HUES48 (cell line): Measurements from ENCODE around the gene CMTM3.
A peak's percentile ranks its signal among the peaks of the same experiment; 100 is the strongest.
"Not testable (repeated sequence)": the region's sequence is repeated elsewhere in the genome, so short reads cannot be mapped to it uniquely, and the experiment has no call there.

Source experiments
- H3K27ac ChIP-seq: one replicate; pipeline ENCODE4 v1.7.0; 2013; ENCODE audit warnings: low read depth, low read length, inconsistent platforms
- H3K27me3 ChIP-seq: 2 replicates; pipeline ENCODE4 v1.6.1; 2013; ENCODE audit warnings: mild to moderate bottlenecking, low read length; ENCODE audit not compliant: control insufficient read depth, insufficient read depth
- H3K36me3 ChIP-seq: 2 replicates; pipeline ENCODE4 v1.6.1; 2013; ENCODE audit warnings: low read length; ENCODE audit not compliant: control insufficient read depth, insufficient read depth
- H3K4me1 ChIP-seq: 2 replicates; pipeline ENCODE4 v1.6.1; 2013; ENCODE audit warnings: mild to moderate bottlenecking, low read length; ENCODE audit not compliant: control insufficient read depth, insufficient read depth
- H3K4me3 ChIP-seq: 2 replicates; pipeline ENCODE4 v1.5.1; 2013; ENCODE audit warnings: mild to moderate bottlenecking, low read depth, low read length
- H3K9ac ChIP-seq: 2 replicates; pipeline ENCODE4 v1.6.1; 2013; ENCODE audit warnings: mild to moderate bottlenecking, low read depth, low read length, moderate library complexity
- H3K9me3 ChIP-seq: 2 replicates; pipeline ENCODE4 v1.6.1; 2013; ENCODE audit warnings: low read length; ENCODE audit not compliant: control insufficient read depth, insufficient read depth

CMTM3 gene

DNA sequence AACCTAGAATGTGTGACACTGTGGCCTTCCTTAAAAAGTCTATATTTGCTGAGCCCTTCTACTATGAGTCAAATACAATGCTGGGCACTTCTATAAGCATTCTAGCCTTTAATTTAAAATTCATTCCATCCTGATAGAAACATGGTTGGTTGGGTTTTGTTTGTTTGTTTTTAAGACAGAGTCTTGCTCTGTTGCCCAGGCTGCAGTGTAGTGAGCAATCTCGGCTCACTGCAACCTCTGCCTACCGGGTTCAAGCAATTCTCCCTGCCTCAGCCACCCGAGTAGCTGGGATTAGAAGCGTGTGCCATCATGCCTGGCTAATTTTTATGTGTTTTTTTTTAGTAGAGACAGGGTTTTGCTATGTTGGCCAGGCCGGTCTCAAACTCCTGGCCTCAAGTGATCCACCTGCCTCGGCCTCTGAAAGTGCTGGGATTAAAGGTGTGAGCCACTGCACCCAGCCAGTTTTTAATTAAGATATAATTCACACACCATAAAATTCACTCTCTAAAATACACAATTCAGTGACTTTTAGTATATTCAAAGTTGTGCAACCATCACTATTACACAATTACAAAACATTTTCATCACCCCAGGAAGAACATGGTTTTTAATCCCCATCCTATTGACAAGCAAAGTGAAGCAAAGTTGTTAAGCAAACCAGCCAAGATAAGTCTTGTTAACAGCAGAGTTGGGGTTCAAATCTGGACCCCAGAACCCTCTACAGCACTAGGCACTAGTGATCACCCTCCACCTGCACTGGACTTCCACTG is 49.3 kb downstream of the CMTM3 start:
- peaks cover 19% of the 10 kb centered on the region for H3K4me1 ChIP-seq
- no peaks in the 10 kb centered on the region for H3K27me3 ChIP-seq
- no peaks in the 10 kb centered on the region for H3K36me3 ChIP-seq
- H3K9ac ChIP-seq: no peak overlapping the region
- H3K27ac ChIP-seq: no peak overlapping the region
- H3K9me3 ChIP-seq: no peaks in the 10 kb centered on the region
- H3K4me3 ChIP-seq: no peak overlapping the region

DNA sequence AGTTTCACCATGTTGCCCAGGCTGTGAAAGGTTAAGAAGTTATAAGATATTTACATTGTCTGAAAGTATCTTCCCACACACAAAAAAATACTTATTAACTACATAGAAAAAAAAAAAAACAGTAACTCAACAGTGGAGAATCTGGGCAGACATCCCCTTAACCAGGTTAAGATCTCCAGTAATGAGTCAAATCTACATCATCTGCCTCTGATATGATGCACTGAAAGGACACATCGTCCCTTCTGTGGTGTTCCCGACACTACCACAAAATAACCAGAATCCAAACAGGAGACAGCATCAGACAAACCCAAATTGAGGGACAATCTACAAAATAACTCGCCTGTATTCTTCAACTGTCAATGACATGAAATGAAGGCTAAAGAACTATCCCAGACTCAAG is 52.0 kb downstream of the CMTM3 start:
- Histone ChIP-seq H3K36me3 (no peaks in the 10 kb centered on the region), H3K4me3 (no peak overlapping the region), H3K27ac (no peak overlapping the region), H3K9ac (no peak overlapping the region), H3K27me3 (no peaks in the 10 kb centered on the region), H3K9me3 (no peaks in the 10 kb centered on the region), H3K4me1 (peaks cover 20% of the 10 kb centered on the region)

DNA sequence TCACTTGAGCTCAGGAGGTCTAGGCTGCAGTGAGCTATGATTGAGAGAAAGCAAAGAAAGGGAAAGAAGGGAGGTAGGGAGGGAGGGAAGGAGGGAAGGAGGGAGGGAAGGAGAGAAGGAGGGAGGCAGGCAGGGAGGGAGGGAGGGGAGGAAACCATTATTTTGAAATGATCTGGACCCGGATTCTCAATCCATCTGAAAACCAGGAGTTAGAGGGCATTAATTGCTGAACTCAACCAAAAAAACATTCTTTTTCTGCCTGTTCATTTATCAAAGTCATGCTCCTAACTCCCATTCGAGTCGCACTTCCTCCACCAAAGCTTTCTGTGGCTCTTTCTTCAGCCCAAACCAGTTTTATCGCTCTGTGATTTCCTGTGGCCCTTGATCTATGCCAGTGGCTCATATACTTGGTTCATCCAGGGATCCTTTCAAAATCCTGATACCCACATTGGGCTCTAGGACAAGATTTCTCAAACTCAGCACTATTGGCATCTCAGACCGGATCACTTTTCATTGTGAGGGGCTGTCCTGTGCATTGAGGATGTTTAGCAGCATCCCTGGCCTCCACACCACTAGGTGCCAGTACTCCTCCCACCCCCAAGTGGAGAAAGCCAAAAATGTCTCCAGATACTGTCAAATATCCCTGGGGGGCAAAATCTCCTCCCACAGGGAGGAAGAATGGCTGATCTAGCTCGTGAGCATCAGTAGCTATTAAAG is 53.8 kb downstream of the CMTM3 start:
- peaks cover 21% of the 10 kb centered on the region for H3K4me1 ChIP-seq
- H3K4me3 ChIP-seq: no peak overlapping the region
- H3K9me3 ChIP-seq: no peaks in the 10 kb centered on the region
- no peak overlapping the region for H3K9ac ChIP-seq
- no peaks in the 10 kb centered on the region for H3K27me3 ChIP-seq
- no peaks in the 10 kb centered on the region for H3K36me3 ChIP-seq
- H3K27ac ChIP-seq: no peak overlapping the region

DNA sequence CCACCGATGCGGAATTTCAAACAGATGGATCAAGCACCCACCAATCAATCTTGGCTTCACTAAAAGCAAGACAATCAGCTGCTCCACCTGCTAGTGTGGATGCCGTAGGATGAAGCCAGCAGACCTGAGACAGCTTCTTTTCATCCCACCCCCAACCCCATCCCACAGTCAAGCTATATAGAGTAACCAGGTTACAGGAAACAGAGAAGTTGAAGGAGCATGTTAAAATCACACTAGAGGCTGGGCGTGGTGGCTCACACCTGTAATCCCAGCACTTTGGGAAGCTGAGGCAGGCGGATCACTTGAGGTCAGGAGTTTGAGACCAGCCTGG is 54.3 kb downstream of the CMTM3 start:
- H3K27ac ChIP-seq: no peak overlapping the region
- no peaks in the 10 kb centered on the region for H3K9me3 ChIP-seq
- H3K4me3 ChIP-seq: no peak overlapping the region
- peaks cover 21% of the 10 kb centered on the region for H3K4me1 ChIP-seq
- H3K9ac ChIP-seq: no peak overlapping the region
- no peaks in the 10 kb centered on the region for H3K27me3 ChIP-seq
- H3K36me3 ChIP-seq: no peaks in the 10 kb centered on the region

GRCh38 chr16:66660422-66661209 is 56.1 kb downstream of the CMTM3 start:
- Histone ChIP-seq H3K9ac (no peak overlapping the region), H3K27ac (peak overlapping the region; percentile 74)

DNA sequence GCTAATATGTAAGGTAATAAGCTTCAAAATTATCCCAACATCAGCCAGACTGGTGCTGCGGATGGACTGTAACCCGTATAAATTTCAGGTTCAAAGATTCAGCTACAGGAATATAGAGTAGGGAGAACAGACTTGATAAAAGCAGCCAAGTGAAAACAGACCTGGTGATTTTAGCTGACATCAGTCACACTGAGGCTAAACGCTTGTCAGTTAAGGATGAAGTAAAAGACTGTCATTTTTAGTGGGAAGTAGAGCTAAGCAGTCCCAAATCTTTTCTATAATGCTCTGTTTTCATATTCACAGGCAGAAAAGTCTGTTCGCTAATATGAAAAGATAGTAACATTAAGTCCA is 56.7 kb downstream of the CMTM3 start:
- Histone ChIP-seq H3K27ac (peak overlapping the region; percentile 74), H3K4me1 (peaks cover 21% of the 10 kb centered on the region), H3K9ac (no peak overlapping the region)

More at GRCh38 chr16:66660422-66661209, 56.1 kb downstream of the CMTM3 start:
- Histone ChIP-seq H3K9me3 (no peaks in the 10 kb centered on the region), H3K4me1 (peaks cover 21% of the 10 kb centered on the region), H3K27me3 (no peaks in the 10 kb centered on the region), H3K4me3 (no peak overlapping the region), H3K36me3 (no peaks in the 10 kb centered on the region; the same call in 1 of the 2 replicates)

DNA sequence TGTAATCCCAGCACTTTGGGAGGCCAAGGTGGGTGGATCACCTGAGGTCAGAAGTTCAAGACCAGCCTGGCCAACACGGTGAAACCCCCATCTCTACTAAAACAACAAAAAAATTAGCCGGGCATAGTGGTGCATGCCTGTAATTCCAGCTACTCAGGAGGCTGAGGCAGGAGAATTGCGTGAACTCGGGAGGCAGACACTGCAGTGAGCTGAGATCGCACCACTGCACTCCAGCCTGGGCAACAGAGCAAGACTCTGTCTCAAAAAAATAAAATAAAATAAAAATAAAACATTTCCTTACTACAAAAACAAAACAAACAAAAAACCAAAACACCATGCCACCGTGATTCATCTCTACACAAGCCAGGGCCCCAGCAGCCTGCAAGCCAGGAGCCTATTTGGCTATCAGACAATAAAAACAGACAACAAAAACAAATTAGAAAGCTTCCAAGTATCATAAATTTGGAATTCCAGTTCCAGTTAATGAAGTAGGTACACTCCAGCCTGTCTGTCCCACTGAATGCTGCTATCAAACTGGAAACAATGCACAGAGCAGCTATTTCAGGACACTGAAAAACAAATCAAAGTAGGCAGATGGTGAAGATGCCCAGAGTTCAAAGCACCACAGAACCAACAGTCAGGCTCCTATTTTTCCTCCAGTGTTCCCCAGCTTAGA is 57.3 kb downstream of the CMTM3 start:
- not testable (repeated sequence) for H3K4me3 ChIP-seq, H3K36me3 ChIP-seq, H3K27me3 ChIP-seq, H3K27ac ChIP-seq, H3K9ac ChIP-seq, H3K9me3 ChIP-seq
- peaks cover 21% of the 10 kb centered on the region for H3K4me1 ChIP-seq

More for the DNA sequence above, 56.7 kb downstream of the CMTM3 start:
- Histone ChIP-seq H3K9me3 (no peaks in the 10 kb centered on the region), H3K36me3 (no peaks in the 10 kb centered on the region; the same call in 1 of the 2 replicates), H3K4me3 (no peak overlapping the region), H3K27me3 (no peaks in the 10 kb centered on the region)

GRCh38 chr16:66662445-66663194 is 58.1 kb downstream of the CMTM3 start:
- Histone ChIP-seq H3K27ac (no peak overlapping the region), H3K27me3 (no peaks in the 10 kb centered on the region), H3K4me3 (no peak overlapping the region), H3K9ac (no peak overlapping the region), H3K4me1 (peaks cover 21% of the 10 kb centered on the region), H3K36me3 (no peaks in the 10 kb centered on the region; the same call in 1 of the 2 replicates), H3K9me3 (no peaks in the 10 kb centered on the region)
